Measurements from ENCODE around the gene ERMARD. TPM values are rescaled to one million over a fixed set of nuclear protein-coding genes. Genes with fewer than 3 reads are reported as not detected.

Gene ERMARD
- total RNA-seq, 2 donors from 2014 or later: 14.2 to 15.7 TPM

DNA sequence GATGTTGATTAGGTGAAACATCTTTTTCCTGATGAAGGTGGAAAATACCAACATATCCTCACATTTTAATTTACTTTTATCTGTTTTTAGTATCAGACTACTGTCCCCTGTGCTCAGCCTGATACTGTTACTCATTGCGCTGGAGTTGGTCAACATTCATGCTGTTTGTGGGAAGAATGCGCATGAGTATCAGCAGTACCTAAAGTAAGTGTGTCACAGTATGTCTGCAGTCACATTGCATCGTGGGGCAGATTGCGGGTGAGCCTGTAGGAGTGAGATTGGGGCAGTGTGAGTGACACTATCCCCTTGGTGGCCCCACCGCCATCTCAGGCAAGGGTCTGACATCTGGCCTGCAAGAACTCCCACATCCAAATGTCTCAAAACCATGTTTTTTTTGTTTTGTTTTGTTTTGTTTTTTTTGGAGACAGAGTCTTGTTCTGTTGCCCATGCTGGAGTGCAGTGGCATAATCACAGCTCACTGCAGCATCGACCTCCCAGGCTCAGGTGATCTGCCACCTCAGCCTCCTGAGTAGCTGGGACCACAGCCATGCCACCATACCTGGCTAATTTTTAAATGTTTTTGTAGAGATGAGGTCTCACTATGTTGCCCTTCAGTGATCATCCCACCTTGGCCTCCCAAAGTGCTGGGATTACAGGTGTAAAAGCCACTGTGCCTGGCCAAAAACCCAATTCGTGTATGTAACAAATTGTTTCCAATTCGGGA, 27.8 kb downstream of the ERMARD start:
- intact Hi-C loops (cut with DNase I): no loop called here
- TF ChIP-seq, protein P1, sequence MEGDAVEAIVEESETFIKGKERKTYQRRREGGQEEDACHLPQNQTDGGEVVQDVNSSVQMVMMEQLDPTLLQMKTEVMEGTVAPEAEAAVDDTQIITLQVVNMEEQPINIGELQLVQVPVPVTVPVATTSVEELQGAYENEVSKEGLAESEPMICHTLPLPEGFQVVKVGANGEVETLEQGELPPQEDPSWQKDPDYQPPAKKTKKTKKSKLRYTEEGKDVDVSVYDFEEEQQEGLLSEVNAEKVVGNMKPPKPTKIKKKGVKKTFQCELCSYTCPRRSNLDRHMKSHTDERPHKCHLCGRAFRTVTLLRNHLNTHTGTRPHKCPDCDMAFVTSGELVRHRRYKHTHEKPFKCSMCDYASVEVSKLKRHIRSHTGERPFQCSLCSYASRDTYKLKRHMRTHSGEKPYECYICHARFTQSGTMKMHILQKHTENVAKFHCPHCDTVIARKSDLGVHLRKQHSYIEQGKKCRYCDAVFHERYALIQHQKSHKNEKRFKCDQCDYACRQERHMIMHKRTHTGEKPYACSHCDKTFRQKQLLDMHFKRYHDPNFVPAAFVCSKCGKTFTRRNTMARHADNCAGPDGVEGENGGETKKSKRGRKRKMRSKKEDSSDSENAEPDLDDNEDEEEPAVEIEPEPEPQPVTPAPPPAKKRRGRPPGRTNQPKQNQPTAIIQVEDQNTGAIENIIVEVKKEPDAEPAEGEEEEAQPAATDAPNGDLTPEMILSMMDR (IDR thresholded peaks at IDR 0.05): no peak
- Histone ChIP-seq H3K9ac (ENCODE audit: low read depth in 2 of 2, low read length in 2 of 2) (no peak overlapping the region), H3K4me3 (no peak overlapping the region), H3K36me3 (no peaks in the 10 kb centered on the region), H3K4me1 (no peaks in the 10 kb centered on the region), H3K27ac (no peak overlapping the region), H3K27me3 (no peaks in the 10 kb centered on the region), H3K9me3 (no peaks in the 10 kb centered on the region)
- DNase-seq: peak; percentile 11

DNA sequence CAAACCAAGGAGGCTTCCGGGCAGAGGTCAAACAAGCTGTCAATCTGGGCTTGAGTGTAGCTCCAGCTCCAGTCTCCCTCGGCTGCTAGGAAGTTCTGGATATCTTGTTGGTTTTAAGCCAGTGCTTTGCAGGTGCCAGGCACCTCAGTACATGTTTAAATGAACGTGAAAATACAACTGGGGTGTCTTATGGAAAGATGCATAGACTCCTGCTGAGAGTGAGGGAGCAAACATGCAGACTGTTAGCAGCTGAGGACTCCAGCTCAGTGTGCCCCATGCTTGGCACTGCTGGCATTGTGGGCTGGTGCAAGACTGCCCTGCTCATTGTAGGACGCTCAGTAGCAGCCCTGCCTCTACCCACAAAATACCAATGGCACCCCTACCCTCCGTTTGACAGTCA, 28.5 kb downstream of the ERMARD start:
- H3K9ac ChIP-seq (ENCODE audit: low read depth in 2 of 2, low read length in 2 of 2): no peak overlapping the region
- no peaks in the 10 kb centered on the region for H3K27me3 ChIP-seq
- H3K4me3 ChIP-seq: no peak overlapping the region
- no peaks in the 10 kb centered on the region for H3K4me1 ChIP-seq
- intact Hi-C loops (cut with DNase I): no loop called here
- H3K9me3 ChIP-seq: no peaks in the 10 kb centered on the region
- no peaks in the 10 kb centered on the region for H3K36me3 ChIP-seq
- DNase-seq: peak; percentile 4
- H3K27ac ChIP-seq: no peak overlapping the region
- TF ChIP-seq, protein P1 (IDR thresholded peaks at IDR 0.05): no peak

- TF ChIP-seq, protein P1 (IDR thresholded peaks at IDR 0.05): no peak
- Histone ChIP-seq H3K9me3 (no peaks in the 10 kb centered on the region), H3K9ac (ENCODE audit: low read depth in 2 of 2, low read length in 2 of 2) (no peak overlapping the region), H3K4me1 (no peaks in the 10 kb centered on the region), H3K4me3 (no peak overlapping the region), H3K36me3 (no peaks in the 10 kb centered on the region), H3K27ac (no peak overlapping the region), H3K27me3 (no peaks in the 10 kb centered on the region)
- intact Hi-C loops (cut with DNase I): no loop called here
- peak; percentile 15 for DNase-seq
Measured at GRCh38 chr6:169780571-169781091, 29.2 kb downstream of the ERMARD start.

- TF ChIP-seq, protein P1 (IDR thresholded peaks at IDR 0.05): no peak
- Histone ChIP-seq H3K4me1 (no peaks in the 10 kb centered on the region), H3K4me3 (no peak overlapping the region), H3K36me3 (no peaks in the 10 kb centered on the region), H3K27ac (no peak overlapping the region), H3K27me3 (no peaks in the 10 kb centered on the region), H3K9ac (ENCODE audit: low read depth in 2 of 2, low read length in 2 of 2) (no peak overlapping the region), H3K9me3 (no peaks in the 10 kb centered on the region)
- DNase-seq: no peak
- intact Hi-C loops (cut with DNase I): no loop called here
Measured at GRCh38 chr6:169782966-169783365, 31.5 kb downstream of the ERMARD start.

DNA sequence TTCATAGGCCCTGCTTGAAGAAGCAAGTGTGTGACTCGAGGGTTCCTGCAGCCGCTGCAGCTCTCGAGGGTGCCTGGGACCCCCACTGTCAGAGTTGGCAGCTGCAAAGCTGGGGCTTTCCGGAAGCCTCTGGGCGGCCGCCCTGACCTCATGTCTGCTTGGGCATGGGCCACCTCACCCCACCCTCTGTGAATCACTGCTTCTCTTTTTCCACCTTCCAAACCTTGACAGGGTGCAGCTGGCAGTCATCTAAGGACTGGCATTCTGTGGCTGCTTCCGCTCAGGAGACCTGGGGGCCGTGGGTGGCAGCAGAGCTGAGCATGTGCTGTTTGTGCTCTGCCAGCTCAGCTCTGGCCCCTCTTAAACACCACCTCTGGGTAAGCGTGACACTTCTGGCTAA, 32.0 kb downstream of the ERMARD start:
- no peaks in the 10 kb centered on the region for H3K4me1 ChIP-seq
- intact Hi-C loops (cut with DNase I): no loop called here
- no peak overlapping the region for H3K4me3 ChIP-seq
- no peaks in the 10 kb centered on the region for H3K9me3 ChIP-seq
- H3K27me3 ChIP-seq: no peaks in the 10 kb centered on the region
- no peak overlapping the region for H3K27ac ChIP-seq
- no peak for DNase-seq
- no peak overlapping the region for H3K9ac ChIP-seq (ENCODE audit: low read depth in 2 of 2, low read length in 2 of 2)
- TF ChIP-seq, protein P1 (IDR thresholded peaks at IDR 0.05): no peak
- H3K36me3 ChIP-seq: no peaks in the 10 kb centered on the region
